ENCODE results near the gene NFIC. TPM values are rescaled to one million over a fixed set of nuclear protein-coding genes. Genes with fewer than 3 reads are reported as not detected.

NFIC gene
- total RNA-seq, 1 donor from 2014 or later, result 12.7 TPM

DNA sequence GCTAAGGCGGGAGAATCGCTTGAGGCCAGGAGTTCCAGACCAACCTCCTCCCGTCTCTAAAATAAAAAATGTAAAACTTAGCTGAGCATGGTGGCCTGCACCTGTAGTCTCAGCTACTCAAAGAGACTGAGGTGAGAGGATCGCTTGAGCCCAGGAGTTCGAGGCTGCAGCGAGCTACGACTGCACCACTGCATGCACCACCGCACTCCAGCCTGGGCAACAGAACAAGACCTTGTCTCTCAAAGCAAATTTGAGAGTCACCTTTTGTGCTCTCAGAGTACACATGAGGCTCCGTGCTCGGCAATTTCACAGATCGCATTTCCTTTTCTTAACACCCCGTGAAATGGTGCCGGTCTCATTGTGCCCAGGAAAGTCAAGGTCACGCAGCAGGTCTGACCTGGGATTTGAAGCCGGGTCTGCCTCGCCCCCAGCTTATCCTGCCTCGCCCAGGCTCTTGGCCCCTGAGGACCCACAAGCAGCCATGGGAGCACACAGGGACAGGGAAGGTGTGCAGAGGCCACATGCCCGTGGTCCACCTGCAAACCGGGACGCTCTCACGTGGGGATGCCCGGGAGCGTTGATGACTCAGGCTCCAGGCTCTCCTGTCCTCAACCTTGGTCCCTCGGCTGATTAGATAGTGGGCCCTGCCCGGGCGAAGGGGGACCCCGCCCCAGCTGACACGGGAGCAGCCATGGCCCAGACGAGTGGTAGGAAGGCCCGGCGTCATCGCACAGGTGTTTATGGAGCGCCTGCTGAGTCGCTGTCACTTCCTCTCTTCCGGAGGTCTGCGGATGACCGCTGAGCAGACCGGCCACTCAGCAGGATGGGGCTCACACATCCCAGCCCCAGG is 115.1 kb downstream of the NFIC start:
- intact Hi-C loops (cut with micrococcal nuclease), result loop anchor here (10.0 kb wide), 1 partner anchor 837 kb away; no protein-coding TSS in a partner anchor

DNA sequence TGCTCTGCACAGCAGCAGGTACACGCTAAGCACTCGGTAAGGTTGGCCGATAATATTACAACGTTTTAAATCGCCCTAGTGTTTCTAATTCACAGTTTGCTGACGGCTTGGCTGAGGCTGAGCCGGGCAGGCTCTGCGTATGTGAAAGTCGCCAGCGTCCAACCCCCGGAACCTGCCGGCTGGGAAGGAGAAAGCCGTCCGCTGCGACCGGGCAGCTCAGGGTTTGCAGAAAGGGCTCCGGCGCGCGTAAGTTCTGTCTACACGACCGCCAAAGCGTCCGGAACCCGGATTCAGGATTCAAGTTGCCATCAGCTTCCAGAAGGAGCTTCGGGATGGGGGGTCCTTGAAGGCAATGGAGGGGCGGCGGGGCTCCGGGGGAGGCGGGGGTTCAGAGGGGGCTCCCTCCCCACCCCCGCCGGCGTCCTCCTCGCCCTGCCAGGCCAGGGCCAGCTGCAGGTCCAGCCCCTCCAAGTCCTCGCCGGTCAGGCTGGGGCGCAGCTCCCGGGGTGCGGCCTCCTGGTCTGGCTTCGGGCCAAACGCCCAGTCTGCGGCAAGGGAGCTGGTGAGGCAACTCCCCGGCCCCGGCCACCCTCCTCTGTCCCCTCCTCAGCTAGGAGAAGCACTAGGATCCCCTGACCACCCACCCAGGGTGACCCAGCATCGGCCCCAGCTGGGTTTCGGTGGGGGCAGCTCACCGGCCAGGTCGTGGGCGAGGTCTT is 116.3 kb downstream of the NFIC start:
- intact Hi-C loops (cut with micrococcal nuclease), result loop anchor here (10.0 kb wide), 1 partner anchor 838 kb away; no protein-coding TSS in a partner anchor

DNA sequence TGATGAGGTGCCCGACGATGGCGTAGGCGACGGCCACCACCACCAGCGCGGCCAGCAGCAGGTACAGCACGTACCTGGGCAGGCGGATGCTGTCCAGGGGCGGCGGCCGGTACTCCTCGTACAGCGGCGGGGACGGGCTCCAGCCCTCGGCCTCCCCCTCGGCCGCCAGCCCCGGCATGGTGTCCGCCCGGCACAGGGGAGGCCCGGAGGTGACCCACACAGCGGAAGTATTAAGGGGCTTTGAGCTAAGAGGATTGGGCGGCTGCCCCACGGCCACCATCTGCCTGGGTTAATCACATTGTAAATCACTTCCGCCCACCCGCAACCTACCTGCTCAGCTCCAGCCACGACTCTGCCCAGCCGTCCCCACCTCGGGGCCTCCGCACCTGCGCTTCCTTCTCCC is 116.8 kb downstream of the NFIC start, which contains the start of gene SMIM44:
Gene SMIM44, minus strand, starts transcription at position 216 of the 403 bp plus-strand sequence. Its CDS starts 38 bp downstream, at position 178.
- intact Hi-C loops (cut with micrococcal nuclease), result loop anchor here (10.0 kb wide), 1 partner anchor 838 kb away; no protein-coding TSS in a partner anchor

DNA sequence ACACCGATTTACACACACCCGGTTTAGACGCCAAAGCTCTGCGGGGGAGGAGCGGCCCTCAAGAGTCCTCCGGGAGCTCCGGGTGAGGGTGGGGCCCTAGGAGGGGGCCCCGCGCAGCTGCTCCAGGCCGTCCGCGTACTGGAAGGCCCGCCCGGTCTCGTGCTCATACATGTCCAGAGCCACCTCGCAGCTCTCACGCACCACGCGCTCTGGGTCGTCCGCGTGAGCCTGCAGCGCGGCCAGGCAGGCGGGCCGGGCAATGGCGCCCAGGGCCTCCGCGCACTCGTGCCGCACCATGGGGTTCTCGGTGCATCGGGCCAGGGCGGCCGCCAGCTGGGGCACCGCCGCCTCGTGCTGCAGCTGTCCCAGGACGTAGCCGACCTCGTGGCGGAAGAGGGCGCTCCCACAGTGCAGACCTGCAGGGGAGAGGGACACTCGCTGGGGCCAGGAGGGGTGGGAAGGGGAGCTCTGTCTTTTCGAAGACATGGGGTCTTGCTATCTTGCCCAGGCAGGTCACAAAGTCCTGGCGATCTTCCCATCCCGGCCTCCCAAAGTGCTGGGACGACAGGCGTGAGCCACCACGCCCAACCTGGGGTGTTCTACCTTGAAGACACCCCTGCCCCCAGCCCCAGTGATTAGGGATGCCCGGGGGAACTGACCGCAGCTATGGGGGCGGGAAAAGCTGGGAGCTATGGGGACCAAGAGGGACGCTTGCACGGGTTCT is 125.2 kb downstream of the NFIC start:
- intact Hi-C loops (cut with micrococcal nuclease), result no loop called here

DNA sequence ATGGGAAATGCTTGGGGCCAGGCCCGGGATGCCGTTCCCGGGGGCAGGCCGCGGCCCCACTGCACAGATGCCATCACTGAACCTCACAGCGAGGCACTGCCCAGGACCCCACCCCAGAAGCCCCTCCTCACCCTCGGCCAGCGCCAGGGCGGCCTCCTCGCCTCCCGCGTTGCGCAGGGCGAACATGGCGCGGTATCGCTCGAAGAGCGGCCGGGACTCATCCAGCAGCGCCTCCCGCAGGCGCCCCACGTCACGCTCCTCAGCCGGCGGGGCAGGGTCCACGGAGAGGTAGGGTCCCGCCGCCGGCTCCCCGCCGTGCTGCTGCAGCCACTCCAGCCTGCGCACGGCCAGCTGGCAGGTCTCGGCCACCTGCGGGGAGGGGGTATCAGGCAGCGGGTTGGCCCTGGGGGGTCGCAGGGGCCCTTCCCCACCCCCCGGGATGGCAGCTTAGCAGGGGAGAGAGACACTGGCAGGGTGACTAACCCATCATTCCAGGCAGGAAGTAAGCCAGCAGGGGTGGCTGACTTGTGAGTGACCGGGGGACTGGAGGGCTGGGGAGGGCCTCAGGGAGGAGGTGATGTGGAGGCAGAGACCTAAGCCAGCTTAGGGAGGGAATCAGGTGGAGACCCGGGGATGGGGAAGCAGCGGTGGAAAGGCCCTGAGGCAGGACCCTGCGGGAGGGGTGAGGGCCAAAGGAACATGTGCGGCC is 125.9 kb downstream of the NFIC start:
- intact Hi-C loops (cut with micrococcal nuclease), result no loop called here

DNA sequence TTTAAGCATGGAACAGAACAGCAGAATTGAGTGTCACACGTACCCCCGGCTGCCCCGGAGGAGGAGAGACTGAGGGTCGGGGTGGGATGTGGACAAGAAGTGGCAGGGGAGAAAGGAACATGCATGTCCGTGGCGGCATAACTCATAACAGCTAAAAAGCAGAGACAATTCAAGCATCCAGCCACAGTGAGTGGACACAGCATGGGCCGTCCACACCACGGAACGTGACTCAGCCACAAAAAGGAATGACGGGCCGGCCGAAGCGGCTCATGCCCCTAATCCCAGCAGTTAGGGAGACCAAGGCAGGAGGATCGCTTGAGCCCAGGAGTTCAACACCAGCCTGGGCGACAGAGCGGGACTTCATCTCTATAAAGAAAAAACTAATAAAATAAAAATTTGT is 126.5 kb downstream of the NFIC start:
- intact Hi-C loops (cut with micrococcal nuclease), result no loop called here

DNA sequence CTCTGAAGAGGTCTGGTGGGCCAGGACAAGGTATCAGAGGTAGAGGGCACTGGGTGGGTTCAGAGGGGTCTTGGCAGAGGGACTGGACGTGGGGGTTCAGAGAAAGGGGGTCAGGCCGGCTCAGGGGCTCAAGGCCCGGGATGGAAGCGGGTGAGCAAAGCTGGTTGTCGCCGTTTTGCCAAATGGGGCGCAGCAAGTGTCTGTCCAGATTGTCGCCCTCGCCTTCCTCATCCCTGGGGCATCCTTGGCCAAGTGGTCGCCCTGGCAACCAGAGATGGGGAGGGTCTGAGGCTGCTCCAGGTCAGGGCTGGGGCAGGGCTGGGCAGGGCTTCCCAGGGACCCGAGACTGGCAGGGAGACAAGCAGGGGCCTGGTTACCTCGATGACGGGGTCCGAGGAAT is 127.3 kb downstream of the NFIC start:
- intact Hi-C loops (cut with micrococcal nuclease), result loop anchor here (1.0 kb wide), 1 partner anchor 14 kb away; no protein-coding TSS in a partner anchor

DNA sequence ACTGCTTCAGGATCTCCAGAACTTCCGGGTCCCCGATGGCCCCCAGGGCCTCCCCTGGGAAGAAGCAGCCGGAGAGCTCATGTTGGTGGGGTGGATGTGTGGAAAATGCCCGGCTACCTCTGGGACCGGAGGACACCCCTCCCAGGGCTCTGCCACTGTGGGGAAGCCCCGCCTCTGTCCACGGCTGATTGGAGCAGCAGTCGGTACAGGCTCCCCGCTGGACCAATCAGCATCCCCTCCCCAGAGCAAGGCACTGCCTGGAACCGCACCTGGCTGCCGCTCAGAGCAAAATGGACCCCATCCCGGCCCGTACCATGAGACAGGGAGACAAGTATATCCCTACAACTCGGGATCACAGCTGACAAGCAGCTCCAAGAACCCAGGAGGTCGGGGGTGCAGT is 127.7 kb downstream of the NFIC start:
- intact Hi-C loops (cut with micrococcal nuclease), result loop anchor here (1.0 kb wide), 1 partner anchor 15 kb away; no protein-coding TSS in a partner anchor

DNA sequence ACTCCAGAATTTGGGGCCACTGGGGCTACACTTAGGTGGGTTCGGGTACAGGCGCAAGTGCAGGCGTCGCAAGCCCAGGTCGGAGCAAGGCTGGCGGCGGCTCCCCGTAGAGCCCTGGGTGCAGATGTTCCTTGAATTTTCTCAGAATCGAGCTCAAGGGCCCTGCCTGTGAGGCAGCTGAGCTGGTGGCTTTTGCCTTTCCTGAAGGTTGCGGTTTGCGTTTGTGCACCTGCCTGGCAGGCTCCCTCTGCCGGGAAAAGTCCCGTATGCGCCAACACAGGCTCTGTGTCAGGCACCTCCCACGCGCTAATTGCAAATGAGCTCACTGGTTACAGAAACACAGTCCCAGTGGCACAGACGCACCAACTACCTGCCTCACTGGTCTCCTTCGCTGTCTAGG is 128.2 kb downstream of the NFIC start:
- intact Hi-C loops (cut with micrococcal nuclease), result loop anchor here (1.0 kb wide), 1 partner anchor 15 kb away; no protein-coding TSS in a partner anchor

DNA sequence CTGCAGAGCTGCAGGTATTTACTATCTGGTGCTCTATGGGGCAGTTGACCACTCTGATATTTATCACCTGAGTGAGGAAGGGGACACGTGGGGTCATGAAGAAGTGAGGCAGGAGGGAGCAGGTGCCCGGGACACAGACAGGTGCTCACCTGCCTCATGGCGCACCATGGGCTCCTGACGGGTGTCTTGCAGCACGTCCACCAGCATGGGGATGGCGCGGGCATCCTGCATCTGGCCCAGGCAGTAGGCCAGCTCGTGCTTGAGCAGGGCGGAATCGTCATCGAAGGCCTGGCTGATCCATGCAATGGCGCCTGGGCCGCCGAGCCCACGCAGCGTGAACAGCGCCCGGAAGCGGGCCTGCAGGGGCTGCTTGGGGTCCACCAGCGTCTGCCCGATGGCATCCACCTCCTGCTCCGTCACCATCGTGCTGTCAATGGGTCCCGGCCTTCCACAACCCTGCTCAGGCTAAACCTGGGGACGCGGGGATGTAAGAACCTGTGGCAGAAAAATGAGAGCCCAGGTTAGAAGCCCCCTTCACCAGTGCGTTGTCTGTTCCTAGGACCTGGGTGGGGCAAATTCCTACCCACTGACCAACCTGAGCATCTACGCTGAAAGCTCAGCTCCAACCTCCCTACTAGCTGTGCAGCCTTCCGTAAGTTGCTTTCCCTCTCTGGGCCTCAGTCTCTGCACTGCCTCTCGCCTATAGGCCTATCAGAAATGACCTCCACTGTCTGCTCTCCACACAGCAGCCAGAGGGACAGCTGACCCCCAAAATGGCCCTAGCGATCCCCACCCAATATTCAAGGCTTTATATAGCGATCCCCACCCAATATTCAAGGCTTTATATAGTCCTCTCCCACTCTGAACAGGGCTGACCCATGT is 130.2 kb downstream of the NFIC start:
- intact Hi-C loops (cut with micrococcal nuclease), result no loop called here

DNA sequence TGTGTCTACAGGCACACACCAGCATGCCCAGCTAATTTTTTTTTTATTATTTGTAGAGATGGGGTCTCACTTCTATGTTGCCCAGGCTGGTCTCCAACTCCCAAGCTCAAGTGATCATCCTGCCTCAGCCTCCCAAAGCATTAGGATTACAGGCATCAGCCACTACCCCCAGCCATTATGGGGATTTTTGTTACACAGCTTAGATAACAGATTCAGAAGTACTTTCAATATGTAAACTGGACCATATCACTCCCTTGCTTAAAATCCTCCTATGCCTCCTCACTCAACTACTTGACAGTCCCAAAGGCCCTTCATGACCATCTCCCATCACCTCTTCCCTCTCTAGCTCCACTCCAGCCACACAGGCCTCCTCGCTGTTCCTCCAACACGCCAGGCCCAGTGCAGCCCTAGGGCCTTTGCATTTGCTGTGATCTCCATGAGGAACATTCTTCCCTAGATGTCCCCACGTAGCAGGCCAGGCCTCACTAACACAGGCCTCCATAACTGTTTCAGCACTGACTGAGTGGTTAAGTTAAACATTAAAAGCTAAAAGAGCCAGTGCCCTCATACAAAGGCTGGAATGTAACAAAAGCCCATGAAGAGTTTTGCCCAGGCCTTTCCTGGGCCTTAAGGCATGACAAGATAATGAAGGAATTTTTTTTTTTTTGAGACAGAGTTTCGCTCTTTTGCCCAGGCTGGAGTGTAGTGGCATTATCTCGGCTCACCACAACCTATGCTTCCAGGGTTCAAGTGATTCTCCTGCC is 131.6 kb downstream of the NFIC start:
- intact Hi-C loops (cut with micrococcal nuclease), result no loop called here

DNA sequence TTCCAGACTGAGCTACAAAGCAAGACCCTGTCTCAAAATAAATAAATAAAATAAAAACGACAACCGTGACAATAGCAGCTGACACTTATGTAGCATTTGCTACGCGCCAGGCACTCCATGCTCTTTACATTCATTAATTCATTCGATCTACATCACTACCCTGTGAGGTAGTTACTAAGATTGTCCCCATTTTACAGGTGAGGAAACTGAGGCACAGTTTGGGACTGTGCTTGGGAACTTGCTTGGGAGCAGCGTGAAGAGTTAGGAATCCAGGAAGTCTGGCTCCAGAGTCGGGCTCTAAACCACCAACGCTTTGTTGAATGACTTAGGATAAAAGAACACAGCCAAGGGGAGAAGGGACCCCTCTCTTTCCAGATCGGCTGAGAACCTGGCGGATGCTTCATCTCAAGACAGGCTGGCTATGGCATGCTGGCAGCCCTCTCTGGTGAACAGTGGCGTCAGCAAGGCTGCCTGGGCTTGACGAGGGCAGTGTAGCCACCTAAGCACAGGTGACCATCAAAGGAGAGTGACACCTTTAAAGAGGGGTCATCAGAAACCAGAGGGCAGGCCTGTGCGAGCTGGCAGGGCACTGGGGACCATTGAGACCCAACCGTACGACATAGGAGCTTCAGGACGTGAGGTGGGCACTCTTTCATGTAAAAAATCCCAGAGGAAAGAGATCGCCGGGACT is 133.5 kb downstream of the NFIC start:
- intact Hi-C loops (cut with micrococcal nuclease), result loop anchor here (1.0 to 10.0 kb wide), 7 partner anchors 65 to 1295 kb away; partner anchors contain the start of genes EEF2, FEM1A, NCLN and SGTA

DNA sequence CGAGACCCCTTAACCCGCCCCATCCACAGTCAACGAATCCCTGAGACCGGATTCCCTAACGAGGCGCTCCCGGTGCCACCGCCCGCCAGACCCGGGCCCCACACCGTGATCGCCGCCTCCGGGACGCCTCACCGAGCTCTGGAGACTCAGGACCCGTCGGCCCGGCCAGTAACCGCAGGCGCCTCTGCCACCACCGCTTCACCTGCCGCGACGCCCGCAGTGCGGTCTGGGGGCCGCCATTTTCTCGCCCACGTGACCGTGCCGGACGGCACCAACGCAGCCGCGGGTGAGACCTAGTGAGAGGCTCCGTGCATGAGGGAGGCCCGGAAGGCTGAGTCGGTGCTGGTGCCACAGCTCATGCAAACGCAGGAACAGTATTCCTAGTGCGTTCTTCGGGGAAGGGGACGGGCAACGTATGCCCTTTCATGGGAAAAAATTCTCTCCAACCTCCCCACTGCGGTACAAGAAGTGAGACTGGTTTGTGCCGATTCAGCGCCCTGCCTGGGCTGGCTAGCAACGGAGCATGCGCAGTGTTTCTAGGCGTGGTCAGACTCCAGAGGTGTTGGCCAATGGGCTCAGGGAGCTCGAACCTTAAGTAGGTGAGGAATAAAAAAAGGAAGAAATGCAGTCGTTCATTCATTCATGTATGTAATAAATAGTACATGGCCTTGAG is 134.2 kb downstream of the NFIC start, which contains the start of gene DOHH:
Gene DOHH, minus strand, starts transcription at position 246 of the 673 bp plus-strand sequence. CDS start 3,860 bp downstream, outside the sequence.
- intact Hi-C loops (cut with micrococcal nuclease), result loop anchor here (1.0 to 10.0 kb wide), 7 partner anchors 65 to 1294 kb away; partner anchors contain the start of genes EEF2, FEM1A, NCLN and SGTA

DNA sequence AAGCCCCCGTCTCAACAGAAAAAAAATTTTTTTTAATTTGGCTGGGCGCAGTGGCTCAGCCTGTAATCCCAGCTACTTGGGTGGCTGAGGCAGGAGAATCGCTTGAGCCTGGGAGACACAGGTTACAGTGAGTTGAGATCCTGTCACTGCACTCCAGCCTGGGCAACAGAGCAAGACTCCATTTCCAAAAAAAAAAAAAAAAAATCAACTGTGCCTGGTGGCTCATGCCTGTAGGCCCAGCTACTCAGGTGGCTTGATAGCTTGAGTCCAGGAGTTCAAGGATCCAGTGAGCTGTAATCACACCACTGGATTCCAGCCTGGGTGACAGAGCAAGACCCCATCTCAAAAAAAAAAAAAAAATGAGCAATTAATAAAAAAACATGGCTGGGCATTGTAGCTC is 135.4 kb downstream of the NFIC start:
- intact Hi-C loops (cut with micrococcal nuclease), result loop anchor here (10.0 kb wide), 6 partner anchors 317 to 1293 kb away; partner anchors contain the start of genes EEF2, FEM1A, NCLN and SGTA

DNA sequence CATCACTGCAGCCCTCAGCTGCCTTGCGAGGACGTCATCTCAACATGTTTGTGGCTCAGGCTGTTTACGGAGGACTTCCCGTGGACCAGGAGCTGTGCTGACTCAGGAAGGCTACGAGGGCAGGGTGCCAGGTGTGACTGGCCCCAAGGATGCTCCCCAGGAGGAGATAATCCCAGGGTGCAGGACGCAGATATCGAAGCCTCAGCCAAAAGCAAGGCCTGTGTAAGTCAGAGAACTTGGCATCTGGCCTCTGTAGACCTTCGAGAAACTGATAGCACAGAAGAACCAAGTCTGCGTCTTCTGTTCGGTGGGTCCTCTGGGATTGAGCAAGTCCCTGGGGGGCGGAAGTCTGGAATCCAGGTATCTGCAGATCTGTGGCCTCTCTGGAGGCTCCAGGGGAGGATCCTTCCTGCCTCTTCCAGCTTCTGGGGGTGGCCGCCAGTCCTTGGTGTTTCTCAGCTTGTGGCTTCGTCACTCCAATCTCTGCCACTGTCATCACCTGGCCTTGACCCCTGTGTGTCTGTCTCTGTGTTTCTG is 136.7 kb downstream of the NFIC start:
- intact Hi-C loops (cut with micrococcal nuclease), result loop anchor here (10.0 kb wide), 6 partner anchors 318 to 1292 kb away; partner anchors contain the start of genes EEF2, FEM1A, NCLN and SGTA

DNA sequence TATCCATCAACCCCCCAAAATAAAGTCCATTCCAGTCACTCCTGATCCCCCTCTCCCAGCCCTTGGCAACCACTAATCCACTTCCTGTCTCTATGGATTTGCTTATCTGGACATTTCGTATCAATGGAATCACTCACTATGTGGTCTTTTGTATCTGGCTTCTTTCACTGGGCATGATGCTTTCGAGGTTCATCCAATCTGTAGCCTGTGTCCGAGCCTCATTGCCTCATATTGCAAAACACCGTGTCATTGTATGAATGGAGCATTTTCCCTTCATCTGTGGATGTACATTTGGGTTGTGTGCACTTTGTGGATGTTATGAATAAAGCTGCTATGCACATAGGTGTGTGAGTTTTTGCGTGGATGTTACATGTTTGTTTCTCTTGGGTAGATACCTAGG is 138.4 kb downstream of the NFIC start:
- intact Hi-C loops (cut with micrococcal nuclease), result loop anchor here (5.0 to 10.0 kb wide), 7 partner anchors 320 to 1290 kb away; partner anchors contain the start of genes CHAF1A, EEF2, FEM1A and NCLN
